ENCODE measurements around the gene EIF1.
"Not testable (repeated sequence)": the region's sequence is repeated elsewhere in the genome, so short reads cannot be mapped to it uniquely, and the experiment has no call there.

The EIF1 gene

GRCh38 chr17:41684035-41684434, 4.7 kb upstream of the EIF1 start:
- no peak overlapping the region for H3K9ac ChIP-seq (ENCODE audit: low read depth, low read length)

DNA sequence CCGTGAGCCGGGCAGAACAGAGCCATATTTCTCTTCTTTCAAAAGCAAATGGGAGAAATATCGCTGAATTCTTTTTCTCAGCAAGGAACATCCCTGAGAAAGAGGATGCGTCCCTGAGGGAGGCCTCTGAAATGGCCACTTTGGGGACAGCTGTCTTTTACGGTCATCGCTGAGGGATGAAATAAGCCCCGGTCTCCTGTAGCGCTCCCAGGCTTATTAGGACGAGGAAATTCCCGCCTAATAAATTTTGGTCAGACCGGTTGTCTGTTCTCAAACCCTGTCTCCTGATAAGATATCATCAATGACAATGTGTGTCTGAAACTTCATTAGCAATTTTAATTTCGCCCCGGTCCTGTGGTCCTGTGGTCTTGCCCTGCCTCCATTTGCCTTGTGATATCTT, 2.9 kb upstream of the EIF1 start:
- not testable (repeated sequence) for H3K27me3 ChIP-seq (ENCODE audit: control insufficient read depth, insufficient read depth, low read length)

More at GRCh38 chr17:41684035-41684434, 4.7 kb upstream of the EIF1 start:
- no peak overlapping the region for H3K4me2 ChIP-seq (ENCODE audit: low read length)
- no peaks in the 10 kb centered on the region for H3K9me3 ChIP-seq (replicated peaks; ENCODE audit: low read length)
- H3K4me1 ChIP-seq (ENCODE audit: control insufficient read depth, insufficient read depth, low read length): peaks cover 9% of the 10 kb centered on the region
- no peaks in the 10 kb centered on the region for H3K36me3 ChIP-seq (ENCODE audit: insufficient read depth, low read length)
- H3K4me3 ChIP-seq (ENCODE audit: low read length): no peak overlapping the region
- H3K27me3 ChIP-seq (ENCODE audit: control insufficient read depth, insufficient read depth, low read length): peaks cover 8% of the 10 kb centered on the region

GRCh38 chr17:41686281-41686680, 2.4 kb upstream of the EIF1 start:
- peaks cover 19% of the 10 kb centered on the region for H3K4me1 ChIP-seq (ENCODE audit: control insufficient read depth, insufficient read depth, low read length)
- peaks cover 21% of the 10 kb centered on the region for H3K36me3 ChIP-seq (ENCODE audit: insufficient read depth, low read length)
- H3K4me3 ChIP-seq (ENCODE audit: low read length): no peak overlapping the region
- no peak overlapping the region for H3K9ac ChIP-seq (ENCODE audit: low read depth, low read length)
- H3K27me3 ChIP-seq (ENCODE audit: control insufficient read depth, insufficient read depth, low read length): peaks cover 8% of the 10 kb centered on the region
- no peak overlapping the region for H3K4me2 ChIP-seq (ENCODE audit: low read length)
- no peaks in the 10 kb centered on the region for H3K9me3 ChIP-seq (replicated peaks; ENCODE audit: low read length)

More for the DNA sequence above, 2.9 kb upstream of the EIF1 start:
- not testable (repeated sequence) for H3K9ac ChIP-seq (ENCODE audit: low read depth, low read length); H3K4me3 ChIP-seq (ENCODE audit: low read length); H3K4me2 ChIP-seq (ENCODE audit: low read length); H3K9me3 ChIP-seq (replicated peaks; ENCODE audit: low read length)
- H3K36me3 ChIP-seq (ENCODE audit: insufficient read depth, low read length): peaks cover 15% of the 10 kb centered on the region
- H3K4me1 ChIP-seq (ENCODE audit: control insufficient read depth, insufficient read depth, low read length): peaks cover 14% of the 10 kb centered on the region

DNA sequence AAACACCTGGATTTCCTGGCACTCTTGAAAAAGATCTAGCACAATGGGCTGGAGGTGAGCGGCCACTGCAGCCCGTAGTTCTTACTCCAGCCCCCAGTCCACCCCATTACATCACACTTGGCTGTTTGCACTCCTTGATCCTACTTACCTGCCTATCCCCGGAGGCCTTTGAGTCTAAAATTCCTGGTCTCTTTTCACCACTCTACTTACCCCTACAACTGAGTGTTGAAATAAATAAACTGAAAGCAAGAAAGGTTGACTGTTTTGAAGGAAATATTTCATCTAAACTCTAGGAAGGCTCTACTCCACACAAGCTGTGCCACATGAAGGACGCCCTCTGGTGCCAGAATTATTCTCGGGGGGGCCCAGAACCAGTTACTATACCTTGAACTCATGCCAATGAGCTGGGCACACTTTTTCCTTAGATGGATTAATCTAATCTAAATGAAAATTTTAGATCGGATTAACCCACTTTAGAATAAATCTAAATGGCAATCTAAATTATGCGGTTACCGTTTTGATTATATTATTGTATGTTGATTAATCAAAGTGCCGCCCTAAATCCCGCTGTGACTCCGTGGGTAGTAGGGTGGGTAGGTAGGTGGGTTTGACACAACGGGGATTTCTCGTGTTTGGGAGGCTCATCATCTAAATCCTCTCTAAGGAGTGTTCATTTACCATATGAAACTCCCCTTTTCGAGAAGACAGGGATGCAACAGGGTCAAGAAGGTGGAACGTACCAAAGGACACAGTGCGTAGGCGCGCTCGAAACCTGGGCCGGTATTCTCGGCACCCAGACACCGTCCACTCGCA, 651 bp upstream of the EIF1 start:
- H3K4me3 ChIP-seq (ENCODE audit: low read length): peak overlapping the region; percentile 78
- peaks cover 38% of the 10 kb centered on the region for H3K36me3 ChIP-seq (ENCODE audit: insufficient read depth, low read length)
- peak overlapping the region; percentile 90 for H3K4me2 ChIP-seq (ENCODE audit: low read length)
- peaks cover 8% of the 10 kb centered on the region for H3K27me3 ChIP-seq (ENCODE audit: control insufficient read depth, insufficient read depth, low read length)
- peak overlapping the region; percentile 90 for H3K9ac ChIP-seq (ENCODE audit: low read depth, low read length)
- H3K4me1 ChIP-seq (ENCODE audit: control insufficient read depth, insufficient read depth, low read length): peaks cover 19% of the 10 kb centered on the region
- no peaks in the 10 kb centered on the region for H3K9me3 ChIP-seq (replicated peaks; ENCODE audit: low read length)

DNA sequence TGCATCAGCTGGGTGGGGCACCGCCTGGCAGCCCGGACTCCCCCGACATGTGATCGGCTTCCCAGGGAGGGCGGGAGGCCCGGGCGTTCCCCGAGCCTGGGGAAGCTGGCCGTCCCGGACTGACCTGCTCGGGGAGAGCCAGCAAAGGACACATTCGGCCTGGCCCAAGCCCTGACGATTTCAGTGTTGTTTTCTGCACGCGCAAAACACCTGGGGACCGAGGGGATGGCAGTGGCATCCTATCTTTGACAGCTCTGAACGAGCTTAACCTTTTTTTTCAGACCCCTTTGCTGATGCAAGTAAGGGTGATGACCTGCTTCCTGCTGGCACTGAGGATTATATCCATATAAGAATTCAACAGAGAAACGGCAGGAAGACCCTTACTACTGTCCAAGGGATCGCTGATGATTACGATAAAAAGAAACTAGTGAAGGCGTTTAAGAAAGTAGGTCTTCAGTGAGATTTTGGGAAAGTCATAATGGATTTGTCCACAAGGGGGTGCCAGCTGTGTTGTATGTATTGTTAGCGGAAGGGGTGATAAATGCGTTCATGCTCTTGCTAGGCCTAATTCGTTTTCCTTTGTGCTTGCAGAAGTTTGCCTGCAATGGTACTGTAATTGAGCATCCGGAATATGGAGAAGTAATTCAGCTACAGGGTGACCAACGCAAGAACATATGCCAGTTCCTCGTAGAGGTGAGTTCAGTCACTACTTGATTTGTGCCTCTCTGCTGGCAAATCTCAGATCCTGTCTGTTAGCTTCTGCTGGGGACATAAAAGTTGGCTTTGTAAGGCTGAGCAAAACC, 1.0 kb downstream of the EIF1 start:
- no peaks in the 10 kb centered on the region for H3K27me3 ChIP-seq (ENCODE audit: control insufficient read depth, insufficient read depth, low read length)
- peak overlapping the region; percentile 100 for H3K9ac ChIP-seq (ENCODE audit: low read depth, low read length)
- peak overlapping the region; percentile 99 for H3K4me2 ChIP-seq (ENCODE audit: low read length)
- peaks cover 45% of the 10 kb centered on the region for H3K36me3 ChIP-seq (ENCODE audit: insufficient read depth, low read length)
- H3K4me1 ChIP-seq (ENCODE audit: control insufficient read depth, insufficient read depth, low read length): peaks cover 19% of the 10 kb centered on the region
- H3K4me3 ChIP-seq (ENCODE audit: low read length): peak overlapping the region; percentile 90
- H3K9me3 ChIP-seq (replicated peaks; ENCODE audit: low read length): no peaks in the 10 kb centered on the region

GRCh38 chr17:41690497-41690896, 1.8 kb downstream of the EIF1 start:
- Histone ChIP-seq H3K4me1 (ENCODE audit: control insufficient read depth, insufficient read depth, low read length) (peaks cover 19% of the 10 kb centered on the region), H3K36me3 (ENCODE audit: insufficient read depth, low read length) (peaks cover 45% of the 10 kb centered on the region), H3K4me3 (ENCODE audit: low read length) (peak overlapping the region; percentile 90), H3K9ac (ENCODE audit: low read depth, low read length) (peak overlapping the region; percentile 100), H3K27me3 (ENCODE audit: control insufficient read depth, insufficient read depth, low read length) (no peaks in the 10 kb centered on the region), H3K9me3 (replicated peaks; ENCODE audit: low read length) (no peaks in the 10 kb centered on the region), H3K4me2 (ENCODE audit: low read length) (peak overlapping the region; percentile 99)

DNA sequence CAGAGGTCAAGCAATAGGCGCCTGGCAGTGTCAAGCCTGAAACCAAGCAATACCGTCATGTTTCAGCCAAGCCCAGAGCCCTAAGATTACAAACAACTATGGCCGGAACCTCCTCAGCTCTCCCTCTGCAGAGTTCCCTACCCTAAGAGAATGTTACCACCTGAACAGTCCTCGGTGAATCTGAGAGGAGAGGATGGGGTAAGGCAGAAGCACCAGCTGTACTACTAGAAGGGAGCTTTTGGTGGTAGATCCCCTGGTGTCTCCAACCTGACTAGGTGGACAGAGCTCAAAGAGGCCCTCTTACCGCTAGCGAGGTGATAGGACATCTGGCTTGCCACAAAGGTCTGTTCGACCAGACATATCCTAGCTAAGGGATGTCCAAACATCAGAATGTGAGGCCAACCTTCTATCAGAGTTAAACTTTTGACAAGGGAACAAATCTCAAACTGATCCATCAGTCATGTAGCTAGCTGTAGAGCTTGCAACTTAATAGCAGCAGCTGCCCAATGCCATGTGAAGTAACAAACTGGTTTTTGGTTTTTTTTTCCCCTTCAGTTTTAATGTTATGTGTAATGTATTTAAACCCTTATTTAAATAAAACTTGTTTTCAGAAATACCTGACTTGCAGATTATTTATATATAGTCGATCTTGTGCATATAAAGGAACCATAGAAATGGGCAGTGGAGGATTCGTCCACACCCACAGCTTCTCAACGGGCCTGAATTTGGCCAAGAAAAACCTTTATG, 2.5 kb downstream of the EIF1 start:
- Histone ChIP-seq H3K9ac (ENCODE audit: low read depth, low read length) (peak overlapping the region; percentile 100), H3K27me3 (ENCODE audit: control insufficient read depth, insufficient read depth, low read length) (no peaks in the 10 kb centered on the region), H3K4me2 (ENCODE audit: low read length) (peak overlapping the region; percentile 99), H3K4me3 (ENCODE audit: low read length) (peak overlapping the region; percentile 90), H3K9me3 (replicated peaks; ENCODE audit: low read length) (no peaks in the 10 kb centered on the region), H3K36me3 (ENCODE audit: insufficient read depth, low read length) (peaks cover 45% of the 10 kb centered on the region), H3K4me1 (ENCODE audit: control insufficient read depth, insufficient read depth, low read length) (peaks cover 19% of the 10 kb centered on the region)

DNA sequence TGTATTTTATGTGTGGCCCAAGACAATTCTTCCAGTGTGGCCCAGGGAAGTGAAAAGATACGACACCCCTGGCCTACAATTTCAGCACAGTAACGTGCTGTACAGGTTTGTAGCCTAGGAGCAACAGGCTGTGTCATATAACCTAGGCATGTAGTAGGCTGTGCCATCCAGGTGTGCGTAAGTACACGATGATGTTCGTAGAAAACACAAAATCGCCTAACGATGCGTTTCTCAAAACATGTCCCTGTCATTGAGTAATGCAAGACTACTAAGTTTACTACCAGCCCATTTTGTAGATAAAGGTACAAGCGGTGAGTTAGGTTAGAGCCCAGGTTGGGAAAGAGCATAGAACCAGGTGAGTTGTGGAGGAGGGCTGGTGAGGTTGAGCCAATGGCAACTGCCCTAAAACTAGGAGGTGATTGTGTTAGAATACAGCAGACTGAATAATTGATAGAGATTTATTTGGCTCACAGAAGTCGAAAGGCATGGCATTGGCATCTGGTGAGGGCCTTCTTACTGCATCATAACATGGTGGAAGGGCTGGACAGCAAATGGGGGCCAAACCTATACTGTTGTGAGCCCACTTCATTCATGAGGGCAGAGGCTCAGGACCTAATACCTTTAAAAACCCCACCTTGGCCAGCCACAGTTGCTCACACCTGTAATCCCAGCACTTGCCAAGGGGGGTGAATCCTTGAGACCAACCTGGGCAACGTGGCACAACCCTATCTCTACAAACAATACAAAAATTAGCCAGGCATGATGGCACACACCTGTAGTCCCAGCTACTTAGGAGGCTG, 4.2 kb downstream of the EIF1 start:
- Histone ChIP-seq H3K36me3 (ENCODE audit: insufficient read depth, low read length) (peaks cover 45% of the 10 kb centered on the region), H3K4me2 (ENCODE audit: low read length) (no peak overlapping the region), H3K4me1 (ENCODE audit: control insufficient read depth, insufficient read depth, low read length) (peaks cover 24% of the 10 kb centered on the region)

DNA sequence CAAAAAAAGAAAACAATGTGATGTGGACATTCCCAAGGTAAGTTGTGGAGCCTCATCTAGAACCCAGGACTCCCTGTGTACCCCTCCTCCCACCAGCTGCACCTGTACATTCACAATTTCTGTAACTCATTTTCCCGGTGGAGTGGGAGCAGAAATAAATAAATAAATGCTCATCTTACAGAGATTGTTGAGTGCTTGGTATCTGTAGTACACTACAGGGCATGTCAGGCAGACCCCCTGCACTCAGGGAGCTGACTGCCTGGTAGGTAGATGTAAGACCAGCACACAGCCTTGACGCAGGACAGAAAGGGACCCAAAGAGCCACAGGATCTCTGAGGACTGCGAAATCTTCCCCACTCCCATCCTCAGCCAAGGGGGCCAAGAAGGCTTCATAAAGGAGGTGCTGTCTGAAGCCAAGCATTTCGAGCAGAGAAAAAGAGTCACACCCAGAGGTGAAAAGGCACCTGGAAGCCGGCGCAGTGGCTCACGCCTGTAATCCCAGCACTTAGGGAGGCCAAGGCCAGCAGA, 6.5 kb downstream of the EIF1 start:
- Histone ChIP-seq H3K4me2 (ENCODE audit: low read length) (no peak overlapping the region), H3K4me3 (ENCODE audit: low read length) (no peak overlapping the region), H3K9me3 (replicated peaks; ENCODE audit: low read length) (no peaks in the 10 kb centered on the region), H3K36me3 (ENCODE audit: insufficient read depth, low read length) (peaks cover 35% of the 10 kb centered on the region), H3K9ac (ENCODE audit: low read depth, low read length) (no peak overlapping the region), H3K4me1 (ENCODE audit: control insufficient read depth, insufficient read depth, low read length) (peaks cover 19% of the 10 kb centered on the region), H3K27me3 (ENCODE audit: control insufficient read depth, insufficient read depth, low read length) (no peaks in the 10 kb centered on the region)

More for the DNA sequence above, 4.2 kb downstream of the EIF1 start:
- Histone ChIP-seq H3K9me3 (replicated peaks; ENCODE audit: low read length) (no peaks in the 10 kb centered on the region), H3K4me3 (ENCODE audit: low read length) (no peak overlapping the region), H3K27me3 (ENCODE audit: control insufficient read depth, insufficient read depth, low read length) (no peaks in the 10 kb centered on the region), H3K9ac (ENCODE audit: low read depth, low read length) (no peak overlapping the region)

- no peak overlapping the region for H3K9ac ChIP-seq (ENCODE audit: low read depth, low read length)
- H3K36me3 ChIP-seq (ENCODE audit: insufficient read depth, low read length): peaks cover 26% of the 10 kb centered on the region
- peaks cover 10% of the 10 kb centered on the region for H3K4me1 ChIP-seq (ENCODE audit: control insufficient read depth, insufficient read depth, low read length)
- H3K9me3 ChIP-seq (replicated peaks; ENCODE audit: low read length): no peaks in the 10 kb centered on the region
- H3K4me3 ChIP-seq (ENCODE audit: low read length): no peak overlapping the region
- no peak overlapping the region for H3K4me2 ChIP-seq (ENCODE audit: low read length)
- H3K27me3 ChIP-seq (ENCODE audit: control insufficient read depth, insufficient read depth, low read length): no peaks in the 10 kb centered on the region
Measured at GRCh38 chr17:41695954-41696757, 7.5 kb downstream of the EIF1 start.

Measured in skeletal muscle satellite cell (primary cell).